G401 (cell line): ENCODE measurements around the gene SPATA6L. TPM values are rescaled to one million over a fixed set of nuclear protein-coding genes. Genes with fewer than 3 reads are reported as not detected.
A peak's percentile ranks its signal among the peaks of the same experiment; 100 is the strongest.

Experiments used
- DNase-seq: peaks from one replicate; pipeline ENCODE4 v3.0.0-alpha.2; 2015; ENCODE audit warnings: low spot score
- in situ Hi-C: cut with HindIII; loops from 2 replicates; pipeline ENCODE4 v1.10.0; 2016; ENCODE audit warnings: low sequenced_read_pairs, mixed read lengths
- total RNA-seq: library from RNA; depleted of rRNA; stranded (reverse); fragments of >200 nt; shearing (Covaris generic); gene quantifications from 2 replicates; pipeline ENCODE4 v1.2.3, GENCODE V29; 2014; rRNA removed

The SPATA6L gene
- total RNA-seq = 0.34 and 0.80 TPM in 2 replicates

GRCh38 chr9:4666042-4666699 lies at the start of gene SPATA6L:
Gene SPATA6L, minus strand, starts transcription at chr9:4666480. Its CDS starts 230 bp downstream, at chr9:4666250.
- peak; percentile 81 for DNase-seq
- in situ Hi-C loops = no loop called here

- in situ Hi-C loops = no loop called here
- no peak for DNase-seq
Observed at GRCh38 chr9:4714266-4715016, 48.2 kb upstream of the SPATA6L start.

- no peak for DNase-seq
- in situ Hi-C loops = no loop called here
Observed at GRCh38 chr9:4713849-4714248, 47.6 kb upstream of the SPATA6L start.

GRCh38 chr9:4709380-4709779 lies 43.1 kb upstream of the SPATA6L start:
- in situ Hi-C loops = no loop called here
- no peak for DNase-seq

- in situ Hi-C loops = no loop called here
- no peak for DNase-seq
Observed at GRCh38 chr9:4706971-4707622, 40.8 kb upstream of the SPATA6L start.

- no peak for DNase-seq
- in situ Hi-C loops = no loop called here
Observed at GRCh38 chr9:4706021-4706420, 39.7 kb upstream of the SPATA6L start.

- in situ Hi-C loops = no loop called here
- DNase-seq = no peak
Observed at GRCh38 chr9:4704129-4704528, 37.8 kb upstream of the SPATA6L start.

GRCh38 chr9:4701526-4701925 lies 35.2 kb upstream of the SPATA6L start:
- in situ Hi-C loops = no loop called here
- DNase-seq = no peak

- DNase-seq = no peak
- in situ Hi-C loops = no loop called here
Observed at GRCh38 chr9:4700932-4701331, 34.7 kb upstream of the SPATA6L start.

GRCh38 chr9:4700091-4700490 lies 33.8 kb upstream of the SPATA6L start:
- in situ Hi-C loops = no loop called here
- DNase-seq = no peak

GRCh38 chr9:4691795-4692194 lies 25.5 kb upstream of the SPATA6L start:
- DNase-seq = no peak
- in situ Hi-C loops = no loop called here

- in situ Hi-C loops = no loop called here
- DNase-seq = no peak
Observed at GRCh38 chr9:4690144-4690543, 23.9 kb upstream of the SPATA6L start.

- in situ Hi-C loops = no loop called here
Observed at GRCh38 chr9:4689687-4690104, 23.4 kb upstream of the SPATA6L start.

GRCh38 chr9:4689021-4689420 lies 22.7 kb upstream of the SPATA6L start:
- in situ Hi-C loops = no loop called here
- peak; percentile 32 for DNase-seq

More at GRCh38 chr9:4689687-4690104, 23.4 kb upstream of the SPATA6L start:
- no peak for DNase-seq

GRCh38 chr9:4686584-4686983 lies 20.3 kb upstream of the SPATA6L start:
- in situ Hi-C loops = no loop called here
- no peak for DNase-seq

- in situ Hi-C loops = no loop called here
- no peak for DNase-seq
Observed at GRCh38 chr9:4686112-4686511, 19.8 kb upstream of the SPATA6L start.

GRCh38 chr9:4684820-4685219 lies 18.5 kb upstream of the SPATA6L start:
- DNase-seq = no peak
- in situ Hi-C loops = no loop called here

- in situ Hi-C loops = no loop called here
- peak; percentile 18 for DNase-seq
Observed at GRCh38 chr9:4680750-4681149, 14.5 kb upstream of the SPATA6L start.

GRCh38 chr9:4680173-4680525 lies 13.9 kb upstream of the SPATA6L start:
- in situ Hi-C loops = no loop called here
- DNase-seq = peak; percentile 50
